SU-DHL-6 (cell line): ENCODE measurements around the gene ADCY5.

Source experiments
- H2AFZ ChIP-seq: fragments of 200-600 bp; sonication (generic); 2 replicates; pipeline ENCODE4 v1.6.1; 2014; ENCODE audit warnings: low read depth, mild to moderate bottlenecking, moderate library complexity, mixed read lengths, antibody characterized with exemption, low read length; ENCODE audit not compliant: severe bottlenecking
- H3F3A ChIP-seq: fragments of 200-600 bp; shearing (Covaris generic); 2 replicates; pipeline ENCODE4 v1.6.0; 2016; ENCODE audit warnings: antibody characterized with exemption, mild to moderate bottlenecking; ENCODE audit not compliant: insufficient read depth
- H3K27ac ChIP-seq: fragments of 200-600 bp; sonication (generic); 2 replicates; pipeline ENCODE4 v1.5.1; 2016; ENCODE audit warnings: low read depth, mild to moderate bottlenecking, low read length, moderate library complexity, mixed read lengths
- H3K27me3 ChIP-seq: fragments of 200-600 bp; sonication (generic), shearing (Covaris generic); 2 replicates; pipeline ENCODE4 v1.6.0; 2014; ENCODE audit warnings: mild to moderate bottlenecking, low read length
- H3K36me3 ChIP-seq: fragments of 200-600 bp; sonication (generic); 2 replicates; pipeline ENCODE4 v1.6.1; 2014; ENCODE audit warnings: mild to moderate bottlenecking, low read length, mixed read lengths
- H3K4me2 ChIP-seq: fragments of 300-600, 200-600 bp; shearing (Covaris generic), sonication (generic); 2 replicates; pipeline ENCODE4 v1.6.0; 2014; ENCODE audit warnings: low read length, low read depth, mild to moderate bottlenecking; ENCODE audit not compliant: poor library complexity, severe bottlenecking
- H3K4me3 ChIP-seq: fragments of 200-600 bp; sonication (generic); 2 replicates; pipeline ENCODE4 v1.5.1; 2014; ENCODE audit warnings: antibody characterized with exemption, low read length, mild to moderate bottlenecking, mixed read lengths; ENCODE audit not compliant: insufficient read depth, poor library complexity, severe bottlenecking
- H3K79me2 ChIP-seq: fragments of 200-600 bp; sonication (generic); 2 replicates; pipeline ENCODE4 v1.6.1; 2014; ENCODE audit warnings: mild to moderate bottlenecking, low read length, moderate library complexity; ENCODE audit not compliant: insufficient read depth
- H3K9ac ChIP-seq: fragments of 200-600 bp; sonication (generic); 2 replicates; pipeline ENCODE4 v1.7.0; 2014; ENCODE audit warnings: mild to moderate bottlenecking, low read length
- H3K9me2 ChIP-seq: fragments of 200-600 bp; sonication (generic); replicated peaks from 2 replicates; pipeline ENCODE4 v1.6.1; 2014; ENCODE audit warnings: low read length; ENCODE audit not compliant: insufficient read depth
- H3K9me3 ChIP-seq: fragments of 200-600 bp; sonication (generic); 2 replicates; pipeline ENCODE4 v1.6.1; 2014; ENCODE audit warnings: low read length, mixed read lengths; ENCODE audit not compliant: insufficient read depth
- H4K20me1 ChIP-seq: fragments of 200-600 bp; sonication (generic); 2 replicates; pipeline ENCODE4 v1.6.1; 2014; ENCODE audit warnings: low read depth, mild to moderate bottlenecking, antibody characterized with exemption, low read length, moderate library complexity, mixed read lengths
- CTCF ChIP-seq: fragments of 200-600 bp; sonication (generic); IDR thresholded peaks from one replicate; pipeline ENCODE4 v1.5.1; 2017; ENCODE audit warnings: antibody characterized with exemption, mild to moderate bottlenecking, low read length, moderate library complexity; ENCODE audit not compliant: insufficient read depth, poor library complexity, severe bottlenecking
- EZH2phosphoT487 ChIP-seq: fragments of 200-600 bp; sonication (generic), shearing (Covaris generic); conservative IDR thresholded peaks from 2 replicates; pipeline ENCODE4 v1.6.1; 2018; ENCODE audit warnings: mild to moderate bottlenecking, antibody characterized with exemption, low read length, moderate library complexity, mixed read lengths

Gene ADCY5

GRCh38 chr3:123453675-123454074 is 4.8 kb upstream of the ADCY5 start:
- Histone ChIP-seq H3K9me3 (no peaks in the 10 kb centered on the region), H3K9me2 (no peaks in the 10 kb centered on the region), H3K27ac (no peak overlapping the region), H3K4me3 (no peak overlapping the region), H3K27me3 (no peaks in the 10 kb centered on the region), H3K9ac (no peak overlapping the region), H3F3A (no peaks in the 10 kb centered on the region), H2AFZ (no peak overlapping the region), H3K79me2 (no peaks in the 10 kb centered on the region), H3K36me3 (no peaks in the 10 kb centered on the region), H4K20me1 (no peaks in the 10 kb centered on the region), H3K4me2 (no peak overlapping the region)
- TF ChIP-seq EZH2phosphoT487 (no peak), CTCF (no peak)

- no peak overlapping the region for H3K27ac ChIP-seq
- no peak overlapping the region for H3K9ac ChIP-seq
- H3F3A ChIP-seq: no peaks in the 10 kb centered on the region
These were observed 2.3 kb upstream of the ADCY5 start for GRCh38 chr3:123451186-123451585.

GRCh38 chr3:123449997-123450604 is 1.2 kb upstream of the ADCY5 start:
- H3K27me3 ChIP-seq: no peaks in the 10 kb centered on the region
- H3K36me3 ChIP-seq: no peaks in the 10 kb centered on the region
- H3K4me3 ChIP-seq: no peak overlapping the region
- H3K9me3 ChIP-seq: no peaks in the 10 kb centered on the region
- no peaks in the 10 kb centered on the region for H3K79me2 ChIP-seq
- no peak overlapping the region for H3K4me2 ChIP-seq
- no peak for TF ChIP-seq CTCF
- TF ChIP-seq EZH2phosphoT487: no peak
- no peak overlapping the region for H3K9ac ChIP-seq
- no peaks in the 10 kb centered on the region for H3F3A ChIP-seq
- no peak overlapping the region for H3K27ac ChIP-seq
- H2AFZ ChIP-seq: no peak overlapping the region
- H3K9me2 ChIP-seq: no peaks in the 10 kb centered on the region
- H4K20me1 ChIP-seq: no peaks in the 10 kb centered on the region

More at GRCh38 chr3:123451186-123451585, 2.3 kb upstream of the ADCY5 start:
- TF ChIP-seq CTCF: no peak
- H3K9me2 ChIP-seq: no peaks in the 10 kb centered on the region
- H4K20me1 ChIP-seq: no peaks in the 10 kb centered on the region
- H3K36me3 ChIP-seq: no peaks in the 10 kb centered on the region
- no peaks in the 10 kb centered on the region for H3K79me2 ChIP-seq
- H2AFZ ChIP-seq: no peak overlapping the region
- no peaks in the 10 kb centered on the region for H3K9me3 ChIP-seq
- no peaks in the 10 kb centered on the region for H3K27me3 ChIP-seq
- H3K4me2 ChIP-seq: no peak overlapping the region
- no peak overlapping the region for H3K4me3 ChIP-seq
